SK-N-MC (cell line): ENCODE measurements around the gene ADISSP.

ENCODE experiments used
- DNase-seq: peaks from one replicate; pipeline ENCODE4 v3.0.0-alpha.2; 2011; ENCODE audit warnings: low read depth, low spot score
- H3K27ac ChIP-seq: fragments of 200-600 bp; sonication (generic); 2 replicates; pipeline ENCODE4 v1.5.1; 2016; ENCODE audit warnings: mixed run types
- H3K36me3 ChIP-seq: fragments of 200-600 bp; sonication (generic); 2 replicates; pipeline ENCODE4 v1.6.1; 2017; ENCODE audit warnings: antibody characterized with exemption, low read length, mixed read lengths; ENCODE audit not compliant: insufficient read depth
- H3K4me3 ChIP-seq: fragments of 200-600 bp; sonication (generic); 2 replicates; pipeline ENCODE4 v1.5.1; 2016
- H3K9ac ChIP-seq: fragments of 200-600 bp; sonication (generic); 2 replicates; pipeline ENCODE4 v1.8.0; 2017; ENCODE audit warnings: mixed run types, mixed read lengths; ENCODE audit not compliant: insufficient read length
- H3K9me3 ChIP-seq: fragments of 200-600 bp; sonication (generic); 2 replicates; pipeline ENCODE4 v1.6.1; 2017; ENCODE audit warnings: low read depth, mild to moderate bottlenecking, antibody characterized with exemption, low read length, moderate library complexity, mixed read lengths
- EZH2 ChIP-seq: fragments of 200-600 bp; sonication (generic); IDR thresholded peaks from one replicate; pipeline ENCODE4 v1.6.1; 2017; ENCODE audit warnings: antibody characterized with exemption
- FOXP2 ChIP-seq: optimal IDR thresholded peaks from 2 replicates; pipeline ENCODE3; 2011; ENCODE audit warnings: mild to moderate bottlenecking, moderate library complexity; ENCODE audit not compliant: insufficient read depth; ENCODE audit errors: extremely low read length, control extremely low read depth
- POLR2AphosphoS5 ChIP-seq: IDR thresholded peaks from 2 replicates; pipeline ENCODE4 v1.6.1; 2012; ENCODE audit warnings: mild to moderate bottlenecking, low read depth, low read length, borderline replicate concordance

The ADISSP gene

GRCh38 chr20:3785240-3786125 is 17.9 kb upstream of the ADISSP start:
- Histone ChIP-seq H3K27ac (0 out of 2 replicates have a peak overlapping the region, but pooled peaks have one; percentile 54), H3K36me3 (peaks cover 16% of the 10 kb centered on the region), H3K9ac (peak overlapping the region; percentile 92), H3K9me3 (no peaks in the 10 kb centered on the region), H3K4me3 (peak overlapping the region; percentile 95)
- no peak for DNase-seq
- TF ChIP-seq EZH2 (no peak), FOXP2 (no peak), POLR2AphosphoS5 (no peak)

- H3K4me3 ChIP-seq, result peak overlapping the region; percentile 95
- H3K9ac ChIP-seq, result peak overlapping the region; percentile 92
- H3K36me3 ChIP-seq, result peaks cover 16% of the 10 kb centered on the region
- no peak overlapping the region for H3K27ac ChIP-seq
- H3K9me3 ChIP-seq, result no peaks in the 10 kb centered on the region
- DNase-seq, result no peak
- no peak for TF ChIP-seq FOXP2
- TF ChIP-seq POLR2AphosphoS5, result no peak
- no peak for TF ChIP-seq EZH2
Observed at GRCh38 chr20:3784863-3785239, 17.3 kb upstream of the ADISSP start.

GRCh38 chr20:3784216-3784853 is 16.8 kb upstream of the ADISSP start:
- Histone ChIP-seq H3K27ac (no peak overlapping the region), H3K9me3 (no peaks in the 10 kb centered on the region), H3K9ac (peak overlapping the region; percentile 92), H3K36me3 (peaks cover 16% of the 10 kb centered on the region), H3K4me3 (peak overlapping the region; percentile 95)
- DNase-seq, result no peak
- TF ChIP-seq EZH2, result no peak
- TF ChIP-seq POLR2AphosphoS5, result no peak

GRCh38 chr20:3783511-3784195 is 16.1 kb upstream of the ADISSP start:
- Histone ChIP-seq H3K36me3 (peaks cover 16% of the 10 kb centered on the region), H3K27ac (0 out of 2 replicates have a peak overlapping the region, but pooled peaks have one; percentile 7), H3K4me3 (0 out of 2 replicates have a peak overlapping the region, but pooled peaks have one; percentile 95), H3K9me3 (no peaks in the 10 kb centered on the region), H3K9ac (no peak overlapping the region)
- no peak for DNase-seq
- TF ChIP-seq FOXP2, result no peak
- no peak for TF ChIP-seq EZH2
- TF ChIP-seq POLR2AphosphoS5, result no peak; the same call in 1 of the 2 replicates

GRCh38 chr20:3783068-3783489 is 15.5 kb upstream of the ADISSP start:
- H3K9me3 ChIP-seq, result no peaks in the 10 kb centered on the region
- H3K27ac ChIP-seq, result 0 out of 2 replicates have a peak overlapping the region, but pooled peaks have one; percentile 7
- TF ChIP-seq EZH2, result no peak
- TF ChIP-seq FOXP2, result no peak
- TF ChIP-seq POLR2AphosphoS5, result no peak
- no peak overlapping the region for H3K9ac ChIP-seq
- no peak overlapping the region for H3K4me3 ChIP-seq
- peaks cover 16% of the 10 kb centered on the region for H3K36me3 ChIP-seq
- DNase-seq, result no peak

GRCh38 chr20:3782597-3782996 is 15.0 kb upstream of the ADISSP start:
- no peak for DNase-seq
- Histone ChIP-seq H3K4me3 (no peak overlapping the region), H3K9me3 (no peaks in the 10 kb centered on the region), H3K36me3 (peaks cover 16% of the 10 kb centered on the region), H3K9ac (no peak overlapping the region), H3K27ac (0 out of 2 replicates have a peak overlapping the region, but pooled peaks have one; percentile 21)
- TF ChIP-seq FOXP2, result no peak

- Histone ChIP-seq H3K36me3 (peaks cover 16% of the 10 kb centered on the region), H3K9ac (no peak within 1 kb of the TSS), H3K9me3 (no peaks in the 10 kb centered on the region), H3K4me3 (peak within 1 kb of the TSS; percentile 78), H3K27ac (peak within 1 kb of the TSS; percentile 51)
- TF ChIP-seq POLR2AphosphoS5 (peak; percentile 49; the same call in 1 of the 2 replicates), FOXP2 (no peak)
- no peak for DNase-seq
Observed at GRCh38 chr20:3781153-3781910, 13.8 kb upstream of the ADISSP start, which contains the start of gene SPEF1. Gene SPEF1 (minus strand): TSS chr20:3781448. CDS start chr20:3781287, 161 bp downstream.
